ENCODE measurements around the gene NPC1. TPM values are rescaled to one million over a fixed set of nuclear protein-coding genes. Genes with fewer than 3 reads are reported as not detected.

The NPC1 gene
- total RNA-seq, 2 donors from 2014 or later, result 43.6 to 44.9 TPM

- H3K27me3 ChIP-seq (ENCODE audit: control insufficient read depth, insufficient read depth, low read length, poor library complexity, severe bottlenecking), result no peaks in the 10 kb centered on the region
- H3K9me3 ChIP-seq (ENCODE audit: control insufficient read depth, low read length), result no peaks in the 10 kb centered on the region
- Mint-ChIP-seq H3K36me3 (ENCODE audit: low read depth) (peaks cover 80% of the 10 kb centered on the region), H3K27me3 (ENCODE audit: insufficient read depth) (no peaks in the 10 kb centered on the region), H3K4me3 (no peak overlapping the region), H3K27ac (peak overlapping the region; percentile 20), H3K4me1 (no peaks in the 10 kb centered on the region), H3K9me3 (no peaks in the 10 kb centered on the region)
- H3K9ac ChIP-seq (ENCODE audit: extremely low read depth, low read length, poor library complexity, severe bottlenecking), result no peak overlapping the region
- H3K27ac ChIP-seq (ENCODE audit: low read depth, low read length), result no peak overlapping the region
- peaks cover 92% of the 10 kb centered on the region for H3K36me3 ChIP-seq (ENCODE audit: control insufficient read depth, insufficient read depth, low read length)
- WGBS, 2 experiments (ENCODE audit: insufficient coverage in 1 of 2, insufficient read length in 1 of 2), result 84 to 93% methylated on average over 4 to 5 of the region's 5 CpGs
- no peak overlapping the region for H3K4me3 ChIP-seq (ENCODE audit: low read length)
- DNase-seq, result no peak
- H3K4me1 ChIP-seq (ENCODE audit: control insufficient read depth, insufficient read depth, low read length), result no peaks in the 10 kb centered on the region
- TF ChIP-seq, protein P1, sequence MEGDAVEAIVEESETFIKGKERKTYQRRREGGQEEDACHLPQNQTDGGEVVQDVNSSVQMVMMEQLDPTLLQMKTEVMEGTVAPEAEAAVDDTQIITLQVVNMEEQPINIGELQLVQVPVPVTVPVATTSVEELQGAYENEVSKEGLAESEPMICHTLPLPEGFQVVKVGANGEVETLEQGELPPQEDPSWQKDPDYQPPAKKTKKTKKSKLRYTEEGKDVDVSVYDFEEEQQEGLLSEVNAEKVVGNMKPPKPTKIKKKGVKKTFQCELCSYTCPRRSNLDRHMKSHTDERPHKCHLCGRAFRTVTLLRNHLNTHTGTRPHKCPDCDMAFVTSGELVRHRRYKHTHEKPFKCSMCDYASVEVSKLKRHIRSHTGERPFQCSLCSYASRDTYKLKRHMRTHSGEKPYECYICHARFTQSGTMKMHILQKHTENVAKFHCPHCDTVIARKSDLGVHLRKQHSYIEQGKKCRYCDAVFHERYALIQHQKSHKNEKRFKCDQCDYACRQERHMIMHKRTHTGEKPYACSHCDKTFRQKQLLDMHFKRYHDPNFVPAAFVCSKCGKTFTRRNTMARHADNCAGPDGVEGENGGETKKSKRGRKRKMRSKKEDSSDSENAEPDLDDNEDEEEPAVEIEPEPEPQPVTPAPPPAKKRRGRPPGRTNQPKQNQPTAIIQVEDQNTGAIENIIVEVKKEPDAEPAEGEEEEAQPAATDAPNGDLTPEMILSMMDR (conservative IDR thresholded peaks at IDR 0.05), result no peak
Measured at GRCh38 chr18:23540867-23541266, 45.4 kb downstream of the NPC1 start.

DNA sequence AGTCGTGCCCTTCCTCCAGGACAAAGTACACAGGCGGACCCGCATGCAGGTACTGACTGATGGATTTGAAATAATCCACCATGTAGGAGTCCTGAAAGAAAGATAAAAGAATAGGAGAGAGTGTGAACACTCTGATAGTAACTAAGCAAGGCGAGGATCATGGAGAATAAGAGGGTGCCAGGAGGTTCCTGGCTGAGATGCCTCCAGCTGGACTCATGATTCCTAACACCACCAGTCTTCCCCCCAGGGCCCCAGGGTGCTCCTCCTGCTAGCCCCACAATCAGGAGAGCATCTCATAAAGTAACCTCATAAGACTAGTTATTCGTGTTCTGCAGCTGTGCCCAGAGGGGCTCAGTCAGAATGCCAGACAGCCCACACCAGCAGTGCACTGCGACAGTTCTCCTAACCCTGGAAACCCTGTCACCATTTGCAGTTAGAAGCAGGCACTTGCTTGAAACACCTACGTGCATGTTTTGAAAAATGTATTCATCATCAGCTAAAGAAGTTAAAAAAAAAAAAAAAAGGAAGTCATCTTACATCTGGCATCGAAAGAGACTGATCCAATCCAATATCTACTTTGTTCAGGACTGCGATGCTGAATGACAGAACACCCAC is 46.3 kb downstream of the NPC1 start:
- H3K36me3 ChIP-seq (ENCODE audit: control insufficient read depth, insufficient read depth, low read length), result peaks cover 93% of the 10 kb centered on the region
- Mint-ChIP-seq H3K36me3 (ENCODE audit: low read depth) (peaks cover 82% of the 10 kb centered on the region), H3K4me1 (no peaks in the 10 kb centered on the region), H3K27me3 (ENCODE audit: insufficient read depth) (no peaks in the 10 kb centered on the region), H3K9me3 (no peaks in the 10 kb centered on the region), H3K4me3 (no peak overlapping the region), H3K27ac (no peak overlapping the region)
- H3K4me1 ChIP-seq (ENCODE audit: control insufficient read depth, insufficient read depth, low read length), result no peaks in the 10 kb centered on the region
- 95 to 98% methylated on average over 6 to 9 of the region's 9 CpGs for WGBS, 2 experiments (ENCODE audit: insufficient coverage in 1 of 2, insufficient read length in 1 of 2)
- no peak overlapping the region for H3K4me3 ChIP-seq (ENCODE audit: low read length)
- H3K27me3 ChIP-seq (ENCODE audit: control insufficient read depth, insufficient read depth, low read length, poor library complexity, severe bottlenecking), result no peaks in the 10 kb centered on the region
- no peak for DNase-seq
- no peak overlapping the region for H3K9ac ChIP-seq (ENCODE audit: extremely low read depth, low read length, poor library complexity, severe bottlenecking)
- H3K27ac ChIP-seq (ENCODE audit: low read depth, low read length), result no peak overlapping the region
- no peaks in the 10 kb centered on the region for H3K9me3 ChIP-seq (ENCODE audit: control insufficient read depth, low read length)
- TF ChIP-seq, protein P1 (conservative IDR thresholded peaks at IDR 0.05), result no peak

GRCh38 chr18:23539296-23539695 is 47.0 kb downstream of the NPC1 start:
- WGBS, 2 experiments (ENCODE audit: insufficient coverage in 1 of 2, insufficient read length in 1 of 2), result 92 to 99% methylated on average over 8 to 9 of the region's 9 CpGs
- peaks cover 94% of the 10 kb centered on the region for H3K36me3 ChIP-seq (ENCODE audit: control insufficient read depth, insufficient read depth, low read length)

More at GRCh38 chr18:23539296-23539695, 47.0 kb downstream of the NPC1 start:
- no peak overlapping the region for H3K27ac ChIP-seq (ENCODE audit: low read depth, low read length)
- TF ChIP-seq, protein P1 (conservative IDR thresholded peaks at IDR 0.05), result no peak
- Mint-ChIP-seq H3K9me3 (no peaks in the 10 kb centered on the region), H3K4me3 (no peak overlapping the region), H3K4me1 (no peaks in the 10 kb centered on the region), H3K27ac (no peak overlapping the region), H3K36me3 (ENCODE audit: low read depth) (peaks cover 81% of the 10 kb centered on the region), H3K27me3 (ENCODE audit: insufficient read depth) (no peaks in the 10 kb centered on the region)
- H3K9ac ChIP-seq (ENCODE audit: extremely low read depth, low read length, poor library complexity, severe bottlenecking), result no peak overlapping the region
- H3K27me3 ChIP-seq (ENCODE audit: control insufficient read depth, insufficient read depth, low read length, poor library complexity, severe bottlenecking), result no peaks in the 10 kb centered on the region
- no peaks in the 10 kb centered on the region for H3K4me1 ChIP-seq (ENCODE audit: control insufficient read depth, insufficient read depth, low read length)
- H3K9me3 ChIP-seq (ENCODE audit: control insufficient read depth, low read length), result no peaks in the 10 kb centered on the region
- H3K4me3 ChIP-seq (ENCODE audit: low read length), result no peak overlapping the region
- DNase-seq, result no peak

All from endodermal cell (in vitro differentiated cells).